Ovary (tissue), 9 donors: ENCODE results near the gene POLN. TPM values are rescaled to one million over a fixed set of nuclear protein-coding genes. Genes with fewer than 3 reads are reported as not detected.
"Not testable (repeated sequence)": the region's sequence is repeated elsewhere in the genome, so short reads cannot be mapped to it uniquely, and the experiment has no call there.

Experiments
- DNase-seq, 5 donors: peaks; one replicate each; pipeline ENCODE4 v3.0.0-alpha.2; 2019 to 2020
- H3K27ac ChIP-seq, 2 donors: fragments of 200-600 bp; one replicate each; pipeline versions ENCODE4 v1.5.1 to v1.8.0; 2019 to 2022
- H3K27me3 ChIP-seq: fragments of 200-600 bp; one replicate; pipeline ENCODE4 v1.8.0; 2022
- H3K36me3 ChIP-seq: fragments of 200-600 bp; sonication (generic); one replicate; pipeline ENCODE4 v1.5.1; 2019
- H3K4me1 ChIP-seq: one replicate; pipeline ENCODE4 v1.8.1; 2013; ENCODE audit warnings: mild to moderate bottlenecking, moderate library complexity; ENCODE audit not compliant: insufficient read depth
- H3K4me3 ChIP-seq: fragments of 200-600 bp; sonication (generic); one replicate; pipeline ENCODE4 v1.5.1; 2017
- H3K9me3 ChIP-seq, 2 donors: fragments of 200-600 bp in 1 of 2; sonication (generic) in 1 of 2; one replicate each; pipeline versions ENCODE4 v1.5.1 to v1.8.1; 2013 to 2019; ENCODE audit warnings: mild to moderate bottlenecking in 1 of 2, moderate library complexity in 1 of 2
- CTCF ChIP-seq, 3 donors: fragments of 450-650 bp in 2 of 3; fragments of 200-600 bp in 1 of 3; IDR thresholded peaks; one replicate each; pipeline versions ENCODE4 v1.5.1 to v1.8.0; 2016 to 2022; ENCODE audit warnings: antibody characterized with exemption in 3 of 3, mild to moderate bottlenecking in 1 of 3
- EP300 ChIP-seq: sonication (generic); formaldehyde crosslinking; IDR thresholded peaks from one replicate; pipeline ENCODE4 v1.6.1; 2017; ENCODE audit warnings: antibody characterized with exemption
- POLR2A ChIP-seq: fragments of 450-650 bp; IDR thresholded peaks from one replicate; pipeline ENCODE4 v1.6.1; 2017; ENCODE audit warnings: antibody characterized with exemption, mild to moderate bottlenecking, moderate library complexity
- WGBS, 3 donors: extraction: QIAGEN DNeasy Blood & Tissue Kit in 1 of 3; methylation state at CpG; one replicate each; pipeline versions ENCODE4 v1.1.5 to v1.1.7; 2013 to 2017; 5-methylcytosine and 5-hydroxymethylcytosine counted together
- intact Hi-C, 4 donors: fragments of 100-400 bp; cut with DNase I; formaldehyde crosslinking; loops; one replicate each; pipeline versions ENCODE4 v1.11.0 to v1.15.1; 2022 to 2023
- polyA plus RNA-seq, 2 donors: library from polyadenylated mRNA; stranded (reverse); fragments of 200-250 nt in 1 of 2; fragments of 350-450 nt in 1 of 2; fragmentation: Illumina TruSeq in 1 of 2; extraction: RNeasy Lipid Tissue Mini Kit (QIAGEN cat#74804) in 1 of 2; gene quantifications; one replicate each; pipeline ENCODE4 v1.2.3, GENCODE V29; 2013 to 2014
- total RNA-seq, 7 donors: library from RNA; depleted of rRNA in 2 of 7; stranded (reverse); fragments of >200 nt in 2 of 7; fragmentation: NEBNext Ultra II Directional in 3 of 7; extraction: Animal tissue kit (Norgen Biotek cat#: 25700) in 3 of 7; gene quantifications; one replicate each; pipeline versions ENCODE4 v1.1.0 to v1.2.4, GENCODE V29; 2016 to 2023
- donor health status: DM: no; HTN: no; CAD: no; lungs with moderate emphysema.
- donor health status: DM: no; HTN: no; CAD: no.
- donor health status: Bipolar disorder and iron deficiency.
- donor health status: DM: yes; HTN: yes; CAD: no.
- donor health status: DM: no; HTN: no; CAD: no.
- donor health status: DM: yes; HTN: yes; CAD: no.

POLN gene
- total and polyA plus RNA-seq, 9 donors, result 0.95 to 11.4 (median 3.1) TPM

DNA sequence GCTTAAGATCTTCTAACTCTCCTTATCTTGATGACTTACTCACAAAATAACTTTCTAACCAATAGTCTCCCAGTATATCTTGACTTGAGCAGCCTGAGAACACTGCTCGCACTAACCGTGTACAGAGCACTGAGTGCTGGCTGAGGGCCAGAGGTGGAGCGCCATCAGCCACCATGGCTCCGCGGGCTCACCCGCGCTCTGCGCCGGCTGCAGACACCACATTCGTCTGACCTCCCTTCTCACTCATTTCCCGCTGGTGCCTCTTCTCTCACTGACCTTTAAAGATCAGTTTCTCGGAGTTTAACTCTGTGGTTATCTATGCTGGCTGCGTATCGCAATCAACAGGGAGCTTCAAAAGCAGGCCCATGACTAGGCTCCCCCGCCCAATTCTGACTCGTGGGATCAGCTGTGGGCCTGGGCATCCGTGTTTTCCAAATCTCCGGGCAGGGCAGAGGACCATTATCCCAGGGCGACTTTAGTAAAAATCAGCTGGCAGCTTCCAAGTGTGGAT, 78.6 kb downstream of the POLN start:
- DNase-seq, result no peak
- H3K4me3 ChIP-seq, result no peak overlapping the region
- 72 to 79% (median 77%) methylated on average over 19 of the region's 19 CpGs for WGBS, 3 donors
- no peak for TF ChIP-seq EP300
- no peak for TF ChIP-seq CTCF (IDR thresholded peaks at IDR 0.05)
- no peak for TF ChIP-seq POLR2A
- no peaks in the 10 kb centered on the region for H3K27me3 ChIP-seq
- H3K9me3 ChIP-seq, result no peaks in the 10 kb centered on the region
- intact Hi-C loops, result no loop called here
- H3K4me1 ChIP-seq, result no peaks in the 10 kb centered on the region
- H3K27ac ChIP-seq, result no peak overlapping the region
- no peaks in the 10 kb centered on the region for H3K36me3 ChIP-seq

DNA sequence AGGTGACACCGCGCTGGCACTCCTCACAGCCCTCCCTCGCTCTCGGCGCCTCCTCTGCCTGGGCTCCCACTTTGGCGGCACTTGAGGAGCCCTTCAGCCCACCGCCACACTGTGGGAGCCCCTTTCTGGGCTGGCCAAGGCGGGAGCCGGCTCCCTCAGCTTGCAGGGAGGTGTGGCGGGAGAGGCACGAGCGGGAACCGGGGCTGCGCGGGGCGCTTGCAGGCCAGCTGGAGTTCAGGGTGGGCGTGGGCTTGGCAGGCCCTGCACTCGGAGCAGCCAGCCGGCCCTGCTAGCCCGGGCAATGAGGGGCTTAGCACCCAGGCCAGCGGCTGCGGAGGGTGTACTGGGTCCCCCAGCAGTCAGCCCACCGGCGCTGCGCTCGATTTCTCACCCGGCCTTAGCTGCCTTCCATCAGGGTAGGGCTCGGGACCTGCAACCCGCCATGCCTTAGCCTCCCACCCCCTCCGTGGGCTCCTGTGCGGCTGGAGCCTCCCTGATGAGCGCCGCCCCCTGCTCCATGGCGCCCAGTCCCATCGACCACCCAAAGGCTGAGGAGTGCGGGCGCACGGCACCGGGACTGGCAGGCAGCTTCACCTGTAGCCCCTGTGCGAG, 80.7 kb downstream of the POLN start:
- H3K4me1 ChIP-seq, H3K9me3 ChIP-seq, H3K27ac ChIP-seq, H3K27me3 ChIP-seq, H3K36me3 ChIP-seq, intact Hi-C loops, DNase-seq, H3K4me3 ChIP-seq: not testable (repeated sequence)
- 94 to 97% (median 94%) methylated on average over 35 to 40 of the region's 40 CpGs for WGBS, 3 donors

DNA sequence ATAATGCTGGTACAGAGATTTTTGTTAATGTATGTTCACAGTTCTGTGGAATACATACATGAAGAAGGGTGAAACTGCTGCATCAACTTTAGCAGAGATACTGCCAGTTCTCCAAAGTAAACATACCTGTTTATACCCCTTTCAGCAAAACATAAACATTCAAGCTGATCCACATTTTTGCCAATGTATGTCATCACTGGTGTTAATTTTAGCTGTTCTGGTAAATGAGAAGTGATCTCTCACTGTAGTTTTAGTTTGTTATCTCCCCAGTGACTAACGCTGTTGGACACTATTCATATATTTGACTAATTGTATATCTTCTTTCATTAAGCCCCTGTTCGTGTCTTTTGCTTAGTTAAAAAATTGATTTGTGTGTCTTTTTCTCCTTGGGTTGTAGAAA, 82.0 kb downstream of the POLN start:
- Histone ChIP-seq H3K27ac (no peak overlapping the region), H3K36me3 (no peaks in the 10 kb centered on the region), H3K4me3 (no peak overlapping the region), H3K9me3 (no peaks in the 10 kb centered on the region), H3K27me3 (no peaks in the 10 kb centered on the region), H3K4me1 (no peaks in the 10 kb centered on the region)
- WGBS, 3 donors, result 31 to 46% (median 42%) methylated on average over 2 of the region's 2 CpGs
- intact Hi-C loops, result no loop called here
- TF ChIP-seq EP300 (no peak), POLR2A (no peak), CTCF (IDR thresholded peaks at IDR 0.05) (no peak)
- no peak for DNase-seq

GRCh38 chr4:2155246-2155645, 86.7 kb downstream of the POLN start:
- intact Hi-C loops, result no loop called here
- Histone ChIP-seq H3K36me3 (no peaks in the 10 kb centered on the region), H3K9me3 (no peaks in the 10 kb centered on the region), H3K27me3 (no peaks in the 10 kb centered on the region), H3K27ac (no peak overlapping the region), H3K4me3 (no peak overlapping the region), H3K4me1 (no peaks in the 10 kb centered on the region)
- DNase-seq, result no peak
- WGBS, 3 donors, result 95 to 98% (median 97%) methylated on average over 7 of the region's 7 CpGs
- no peak for TF ChIP-seq EP300
- TF ChIP-seq POLR2A, result no peak
- TF ChIP-seq CTCF (IDR thresholded peaks at IDR 0.05), result no peak

DNA sequence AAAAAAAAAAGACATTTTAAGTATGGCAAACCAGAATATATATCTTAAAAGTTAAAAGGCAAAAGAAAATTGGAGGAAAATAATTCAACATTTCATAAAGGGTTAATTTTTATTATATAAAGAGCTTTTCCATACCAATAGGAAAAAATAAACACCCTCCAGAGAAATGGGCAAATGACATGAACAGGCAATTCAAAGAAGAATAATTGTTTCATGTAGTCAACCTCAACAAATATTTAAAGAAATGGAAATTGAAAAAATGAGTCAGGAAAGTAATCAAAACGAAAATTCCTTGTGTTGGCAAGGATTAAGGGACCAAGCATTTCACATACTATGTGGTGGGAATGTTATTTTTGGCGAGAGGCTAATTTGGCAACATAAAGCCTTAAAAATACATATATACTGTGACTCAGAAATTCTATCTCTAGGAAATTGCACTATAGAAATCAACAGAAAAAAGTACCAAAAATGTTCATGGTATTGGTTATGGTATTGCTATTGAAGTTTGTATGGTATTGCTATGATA, 87.6 kb downstream of the POLN start:
- Histone ChIP-seq H3K4me3 (no peak overlapping the region), H3K27ac (no peak overlapping the region), H3K27me3 (no peaks in the 10 kb centered on the region), H3K36me3 (no peaks in the 10 kb centered on the region), H3K9me3 (no peaks in the 10 kb centered on the region), H3K4me1 (no peaks in the 10 kb centered on the region)
- WGBS, 3 donors, result 81 to 84% (median 84%) methylated on average over 2 of the region's 2 CpGs
- no peak for DNase-seq
- no peak for TF ChIP-seq EP300
- no peak for TF ChIP-seq POLR2A
- TF ChIP-seq CTCF (IDR thresholded peaks at IDR 0.05), result no peak
- intact Hi-C loops, result no loop called here
